Glomerular endothelial cell (primary cell): ENCODE measurements around the gene PAPPA. TPM values are rescaled to one million over a fixed set of nuclear protein-coding genes. Genes with fewer than 3 reads are reported as not detected.
A peak's percentile ranks its signal among the peaks of the same experiment; 100 is the strongest.

Experiments used
- DNase-seq: peaks from one replicate; pipeline ENCODE4 v3.0.0-alpha.2; 2011; ENCODE audit warnings: low read depth, low spot score; ENCODE audit errors: extremely low read depth
- total RNA-seq: library from RNA; depleted of rRNA; stranded (reverse); fragments of >200 nt; gene quantifications from 2 replicates; pipeline ENCODE4 v1.2.3, GENCODE V29; 2015

Gene PAPPA
- total RNA-seq = 7.4 and 13.1 TPM in 2 replicates

- DNase-seq = no peak
Measured at GRCh38 chr9:116153765-116154333, at the start of gene PAPPA. Gene PAPPA, plus strand, starts transcription at chr9:116153791. Its CDS starts 382 bp downstream, at chr9:116154173.

- DNase-seq = no peak
Measured at GRCh38 chr9:116103976-116104820, 49.4 kb upstream of the PAPPA start.

GRCh38 chr9:116112236-116112635 is 41.4 kb upstream of the PAPPA start:
- DNase-seq = no peak

- DNase-seq = no peak
Measured at GRCh38 chr9:116115761-116116353, 37.7 kb upstream of the PAPPA start.

GRCh38 chr9:116116393-116116792 is 37.2 kb upstream of the PAPPA start:
- DNase-seq = no peak

GRCh38 chr9:116123171-116123570 is 30.4 kb upstream of the PAPPA start:
- no peak for DNase-seq

GRCh38 chr9:116124472-116125040 is 29.0 kb upstream of the PAPPA start:
- no peak for DNase-seq

- no peak for DNase-seq
Measured at GRCh38 chr9:116133163-116133562, 20.4 kb upstream of the PAPPA start.

GRCh38 chr9:116134975-116135374 is 18.6 kb upstream of the PAPPA start:
- DNase-seq = no peak

- DNase-seq = no peak
Measured at GRCh38 chr9:116137010-116137409, 16.6 kb upstream of the PAPPA start.

- DNase-seq = no peak
Measured at GRCh38 chr9:116137581-116137980, 16.0 kb upstream of the PAPPA start.

GRCh38 chr9:116141864-116142561 is 11.6 kb upstream of the PAPPA start:
- no peak for DNase-seq

GRCh38 chr9:116142706-116143492 is 10.7 kb upstream of the PAPPA start:
- DNase-seq = no peak

GRCh38 chr9:116144038-116144437 is 9.6 kb upstream of the PAPPA start:
- no peak for DNase-seq

- no peak for DNase-seq
Measured at GRCh38 chr9:116144555-116144954, 9.0 kb upstream of the PAPPA start.

- no peak for DNase-seq
Measured at GRCh38 chr9:116145036-116145435, 8.6 kb upstream of the PAPPA start.

- no peak for DNase-seq
Measured at GRCh38 chr9:116147821-116148220, 5.8 kb upstream of the PAPPA start.

- no peak for DNase-seq
Measured at GRCh38 chr9:116149844-116150243, 3.7 kb upstream of the PAPPA start.

- no peak for DNase-seq
Measured at GRCh38 chr9:116151199-116151598, 2.4 kb upstream of the PAPPA start.

GRCh38 chr9:116151966-116152381 is 1.6 kb upstream of the PAPPA start:
- peak; percentile 7 for DNase-seq
